Spleen (tissue), 7 donors: ENCODE data around the gene CECR2.

Experiments
- POLR2A ChIP-seq, 3 donors: fragments of 450-650 bp; IDR thresholded peaks; one replicate each; pipeline ENCODE4 v1.5.1; 2017; ENCODE audit warnings: antibody characterized with exemption in 3 of 3, mild to moderate bottlenecking in 1 of 3
- POLR2AphosphoS5 ChIP-seq, 3 donors: sonication (generic); formaldehyde crosslinking; IDR thresholded peaks; one replicate each; pipeline ENCODE4 v1.5.1; 2017; ENCODE audit warnings: antibody characterized with exemption in 3 of 3
- TF ChIP-seq, protein P1 (sequence below), 11 experiments: fragments of 200-600 bp in 7 of 11; fragments of 450-650 bp in 4 of 11; sonication (generic) in 4 of 11; IDR thresholded peaks in 8 of 11; conservative IDR thresholded peaks in 3 of 11; 1 replicate in 7 of 11; 2 replicates in 4 of 11; pipeline versions ENCODE4 v1.4.0 to v1.8.0; 2016 to 2021; ENCODE audit warnings: antibody characterized with exemption in 11 of 11, inconsistent platforms in 4 of 11, mild to moderate bottlenecking in 1 of 11
- donor health status: DM: no; HTN: no; CAD: no; lungs with moderate emphysema.
- donor health status: DM: no; HTN: no; CAD: no.
- donor health status: DM: no; HTN: no; CAD: no.

DNA sequence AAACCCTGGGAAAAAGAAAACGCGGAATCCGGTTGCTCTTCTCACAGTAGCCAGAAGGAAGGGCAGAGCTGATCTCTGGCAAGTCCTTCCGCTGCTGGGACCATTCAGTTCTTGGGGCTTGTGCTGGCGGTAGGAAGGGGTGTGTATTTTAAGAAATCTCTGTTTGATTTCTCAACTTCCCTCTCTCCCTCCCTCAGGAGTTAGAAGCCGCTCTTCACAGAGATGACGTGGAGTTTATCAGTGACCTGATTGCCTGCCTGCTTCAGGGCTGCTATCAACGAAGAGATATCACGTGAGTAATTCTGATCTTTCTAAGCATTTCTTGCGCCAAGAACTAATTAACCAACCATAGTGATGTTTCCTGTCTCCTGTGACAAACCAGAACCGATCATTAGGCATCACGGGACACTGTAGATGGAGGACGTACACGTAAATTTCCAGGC, 108.2 kb downstream of the CECR2 start:
- TF ChIP-seq, protein P1, sequence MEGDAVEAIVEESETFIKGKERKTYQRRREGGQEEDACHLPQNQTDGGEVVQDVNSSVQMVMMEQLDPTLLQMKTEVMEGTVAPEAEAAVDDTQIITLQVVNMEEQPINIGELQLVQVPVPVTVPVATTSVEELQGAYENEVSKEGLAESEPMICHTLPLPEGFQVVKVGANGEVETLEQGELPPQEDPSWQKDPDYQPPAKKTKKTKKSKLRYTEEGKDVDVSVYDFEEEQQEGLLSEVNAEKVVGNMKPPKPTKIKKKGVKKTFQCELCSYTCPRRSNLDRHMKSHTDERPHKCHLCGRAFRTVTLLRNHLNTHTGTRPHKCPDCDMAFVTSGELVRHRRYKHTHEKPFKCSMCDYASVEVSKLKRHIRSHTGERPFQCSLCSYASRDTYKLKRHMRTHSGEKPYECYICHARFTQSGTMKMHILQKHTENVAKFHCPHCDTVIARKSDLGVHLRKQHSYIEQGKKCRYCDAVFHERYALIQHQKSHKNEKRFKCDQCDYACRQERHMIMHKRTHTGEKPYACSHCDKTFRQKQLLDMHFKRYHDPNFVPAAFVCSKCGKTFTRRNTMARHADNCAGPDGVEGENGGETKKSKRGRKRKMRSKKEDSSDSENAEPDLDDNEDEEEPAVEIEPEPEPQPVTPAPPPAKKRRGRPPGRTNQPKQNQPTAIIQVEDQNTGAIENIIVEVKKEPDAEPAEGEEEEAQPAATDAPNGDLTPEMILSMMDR (IDR thresholded peaks at IDR 0.05 in 8 of 11, conservative IDR thresholded peaks at IDR 0.05 in 3 of 11), result no peak
- TF ChIP-seq POLR2A (IDR thresholded peaks at IDR 0.05) (no peak), POLR2AphosphoS5 (IDR thresholded peaks at IDR 0.05) (no peak)
